HCT116 (cell line): ENCODE results near the gene THAP8.

Experiments
- EGR1 ChIP-seq: IDR thresholded peaks from 2 replicates; pipeline ENCODE4 v1.6.1; 2012; ENCODE audit warnings: low read depth
- EZH2 ChIP-seq: fragments of 200-600 bp; sonication (generic); IDR thresholded peaks from 2 replicates; pipeline ENCODE4 v1.6.1; 2017; ENCODE audit warnings: antibody characterized with exemption, mixed run types
- POLR2A ChIP-seq: IDR thresholded peaks from 2 replicates; pipeline ENCODE4 v1.7.0; 2011; ENCODE audit warnings: borderline replicate concordance; ENCODE audit not compliant: insufficient read depth, insufficient read length; ENCODE audit errors: extremely low read depth
- REST ChIP-seq: IDR thresholded peaks from 2 replicates; pipeline ENCODE4 v1.6.1; 2012; ENCODE audit warnings: low read depth
- SP1 ChIP-seq: IDR thresholded peaks from 2 replicates; pipeline ENCODE4 v1.6.1; 2012; ENCODE audit warnings: low read depth
- YY1 ChIP-seq: IDR thresholded peaks from 2 replicates; pipeline ENCODE4 v1.6.1; 2011; ENCODE audit warnings: low read length, low read depth, moderate library complexity, mild to moderate bottlenecking; ENCODE audit not compliant: insufficient replicate concordance; ENCODE audit errors: extremely low read depth
- TF ChIP-seq, protein P1 (sequence below), 3 experiments: fragments of 200-600 bp in 1 of 3; sonication (generic) in 1 of 3; IDR thresholded peaks in 2 of 3; conservative IDR thresholded peaks in 1 of 3; 2 replicates each; pipeline ENCODE4 v1.5.1; 2012 to 2017; ENCODE audit warnings: low read depth in 2 of 3, low read length in 2 of 3, antibody characterized with exemption in 1 of 3, borderline replicate concordance in 1 of 3, control low read depth in 1 of 3, mild to moderate bottlenecking in 1 of 3, mixed read lengths in 1 of 3, mixed run types in 1 of 3, moderate library complexity in 1 of 3; ENCODE audit not compliant: insufficient read depth in 1 of 3

DNA sequence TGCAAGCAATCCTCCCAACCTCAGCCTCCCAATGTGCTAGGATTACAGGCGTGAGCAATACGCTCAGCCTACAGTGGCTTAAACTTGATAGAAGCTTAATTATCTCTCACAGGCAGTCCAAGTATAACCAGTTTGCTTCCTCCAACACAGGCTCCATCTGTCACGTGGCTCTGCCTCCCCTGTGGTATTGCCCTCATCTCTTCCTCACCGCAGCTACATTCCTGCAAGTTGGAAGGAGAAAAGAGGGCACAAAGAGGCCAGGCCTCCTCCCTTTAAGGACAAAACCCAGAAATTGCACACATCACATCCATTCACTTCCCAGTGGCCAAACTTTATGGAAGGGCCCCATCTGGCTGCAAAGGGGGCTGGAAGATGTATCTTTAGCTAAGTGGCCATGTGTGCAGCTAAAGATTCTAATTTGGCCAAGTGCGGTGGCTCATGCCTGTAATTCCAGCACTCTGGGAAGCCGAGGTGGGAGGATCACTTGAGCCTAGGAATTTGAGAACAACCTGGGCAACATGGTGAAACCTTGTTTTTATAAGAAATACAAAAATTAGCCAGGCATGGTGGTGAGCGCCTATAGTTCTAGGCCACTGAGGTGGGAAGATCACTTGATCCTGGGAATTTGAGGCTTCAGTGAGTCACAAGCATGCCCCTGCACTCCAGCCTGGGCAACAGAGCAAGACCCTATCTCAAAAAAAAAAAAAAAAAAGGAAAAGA is 62.2 kb downstream of the THAP8 start:
- TF ChIP-seq SP1 (no peak), YY1 (no peak), EZH2 (no peak), POLR2A (no peak), EGR1 (no peak), REST (no peak)
- TF ChIP-seq, protein P1, sequence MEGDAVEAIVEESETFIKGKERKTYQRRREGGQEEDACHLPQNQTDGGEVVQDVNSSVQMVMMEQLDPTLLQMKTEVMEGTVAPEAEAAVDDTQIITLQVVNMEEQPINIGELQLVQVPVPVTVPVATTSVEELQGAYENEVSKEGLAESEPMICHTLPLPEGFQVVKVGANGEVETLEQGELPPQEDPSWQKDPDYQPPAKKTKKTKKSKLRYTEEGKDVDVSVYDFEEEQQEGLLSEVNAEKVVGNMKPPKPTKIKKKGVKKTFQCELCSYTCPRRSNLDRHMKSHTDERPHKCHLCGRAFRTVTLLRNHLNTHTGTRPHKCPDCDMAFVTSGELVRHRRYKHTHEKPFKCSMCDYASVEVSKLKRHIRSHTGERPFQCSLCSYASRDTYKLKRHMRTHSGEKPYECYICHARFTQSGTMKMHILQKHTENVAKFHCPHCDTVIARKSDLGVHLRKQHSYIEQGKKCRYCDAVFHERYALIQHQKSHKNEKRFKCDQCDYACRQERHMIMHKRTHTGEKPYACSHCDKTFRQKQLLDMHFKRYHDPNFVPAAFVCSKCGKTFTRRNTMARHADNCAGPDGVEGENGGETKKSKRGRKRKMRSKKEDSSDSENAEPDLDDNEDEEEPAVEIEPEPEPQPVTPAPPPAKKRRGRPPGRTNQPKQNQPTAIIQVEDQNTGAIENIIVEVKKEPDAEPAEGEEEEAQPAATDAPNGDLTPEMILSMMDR (IDR thresholded peaks at IDR 0.05 in 2 of 3, conservative IDR thresholded peaks at IDR 0.05 in 1 of 3; ENCODE audit: borderline replicate concordance in 1 of 3, insufficient read depth in 1 of 3, low read depth in 2 of 3, low read length in 2 of 3), result no peak
